ENCODE data around the gene WNT10A. TPM values are rescaled to one million over a fixed set of nuclear protein-coding genes. Genes with fewer than 3 reads are reported as not detected.
A peak's percentile ranks its signal among the peaks of the same experiment; 100 is the strongest.

WNT10A gene
- total and polyA plus RNA-seq, 10 of the 15 experiments (the other 5 are each of a cell fraction or from before 2014, with no cell fraction given) = 0.61 to 45.0 (median 6.9) TPM

DNA sequence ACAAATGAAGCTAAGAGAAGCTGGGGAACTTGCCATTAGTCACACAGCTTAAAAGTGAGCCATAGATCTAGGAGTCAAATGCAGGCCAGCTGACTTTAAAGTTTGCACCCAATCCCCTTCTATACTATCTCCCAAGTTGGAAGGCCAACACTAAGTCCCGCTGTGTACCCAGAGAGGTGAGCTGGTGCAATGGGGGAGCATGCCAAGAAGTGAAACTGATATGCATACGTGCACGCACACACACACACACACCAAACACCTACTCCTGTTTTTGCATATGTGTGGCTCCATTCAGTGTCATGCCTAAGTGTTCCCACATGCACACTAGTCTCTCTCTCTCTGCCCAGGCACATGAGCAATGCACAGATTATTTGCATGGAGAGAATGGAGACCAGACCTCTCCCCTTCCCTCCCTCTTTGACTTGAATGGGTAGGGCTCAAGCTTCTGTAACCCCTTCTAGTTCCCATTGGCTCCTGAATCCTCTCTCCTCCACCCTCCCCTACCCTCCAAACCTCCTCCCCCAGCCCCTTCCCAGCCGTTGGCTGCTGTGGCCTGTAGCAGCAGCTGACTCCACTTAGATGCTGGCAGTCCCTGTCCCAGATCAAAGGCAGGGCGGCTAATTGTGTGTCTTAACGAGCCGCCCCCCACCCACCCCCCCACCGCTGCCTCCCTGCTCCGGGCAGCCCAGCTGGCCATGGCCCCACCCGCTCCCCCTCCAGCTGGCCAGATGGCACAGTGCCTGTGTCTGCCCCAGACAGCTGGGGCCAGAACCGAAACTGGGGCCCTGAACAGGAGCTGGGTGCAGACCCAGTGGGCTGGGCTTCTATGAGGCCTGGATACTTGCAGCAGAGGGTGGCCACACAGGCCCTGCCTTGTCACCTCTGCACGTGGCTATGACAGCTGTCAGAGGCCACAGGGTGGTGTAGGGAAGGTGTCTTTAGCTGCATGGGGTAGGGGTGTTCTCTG is 5.6 kb downstream of the WNT10A start (continued):
- peak; percentile 93 for TF ChIP-seq ZNF687 (IDR thresholded peaks at IDR 0.05)
- no peak for TF ChIP-seq CBFB (IDR thresholded peaks at IDR 0.05; ENCODE audit: low read depth)
- TF ChIP-seq SMAD1 (IDR thresholded peaks at IDR 0.05; ENCODE audit: low read depth, partially characterized antibody) = peak; percentile 89
- TF ChIP-seq, protein P1, sequence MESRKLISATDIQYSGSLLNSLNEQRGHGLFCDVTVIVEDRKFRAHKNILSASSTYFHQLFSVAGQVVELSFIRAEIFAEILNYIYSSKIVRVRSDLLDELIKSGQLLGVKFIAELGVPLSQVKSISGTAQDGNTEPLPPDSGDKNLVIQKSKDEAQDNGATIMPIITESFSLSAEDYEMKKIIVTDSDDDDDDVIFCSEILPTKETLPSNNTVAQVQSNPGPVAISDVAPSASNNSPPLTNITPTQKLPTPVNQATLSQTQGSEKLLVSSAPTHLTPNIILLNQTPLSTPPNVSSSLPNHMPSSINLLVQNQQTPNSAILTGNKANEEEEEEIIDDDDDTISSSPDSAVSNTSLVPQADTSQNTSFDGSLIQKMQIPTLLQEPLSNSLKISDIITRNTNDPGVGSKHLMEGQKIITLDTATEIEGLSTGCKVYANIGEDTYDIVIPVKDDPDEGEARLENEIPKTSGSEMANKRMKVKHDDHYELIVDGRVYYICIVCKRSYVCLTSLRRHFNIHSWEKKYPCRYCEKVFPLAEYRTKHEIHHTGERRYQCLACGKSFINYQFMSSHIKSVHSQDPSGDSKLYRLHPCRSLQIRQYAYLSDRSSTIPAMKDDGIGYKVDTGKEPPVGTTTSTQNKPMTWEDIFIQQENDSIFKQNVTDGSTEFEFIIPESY (IDR thresholded peaks at IDR 0.05) = no peak
- TF ChIP-seq ZNF217 (IDR thresholded peaks at IDR 0.05) = peak; percentile 44
- TF ChIP-seq RB1 (IDR thresholded peaks at IDR 0.05; ENCODE audit: borderline replicate concordance) = no peak
- 0 out of 2 replicates have a peak, but pooled peaks have one; percentile 22 for TF ChIP-seq POLR2AphosphoS2 (IDR thresholded peaks at IDR 0.05; ENCODE audit: low read depth, low read length)
- TF ChIP-seq TCF12 (IDR thresholded peaks at IDR 0.05; ENCODE audit: low read depth, low read length) = peak; percentile 91
- TF ChIP-seq NFYA (IDR thresholded peaks at IDR 0.05; ENCODE audit: borderline replicate concordance, low read depth, low read length) = no peak
- no peak for TF ChIP-seq EZH2 (IDR thresholded peaks at IDR 0.05; ENCODE audit: borderline replicate concordance, control insufficient read depth, low read depth, low read length)

All from GM12878 (cell line).